Measurements from ENCODE around the gene C22orf23.

C22orf23 gene

DNA sequence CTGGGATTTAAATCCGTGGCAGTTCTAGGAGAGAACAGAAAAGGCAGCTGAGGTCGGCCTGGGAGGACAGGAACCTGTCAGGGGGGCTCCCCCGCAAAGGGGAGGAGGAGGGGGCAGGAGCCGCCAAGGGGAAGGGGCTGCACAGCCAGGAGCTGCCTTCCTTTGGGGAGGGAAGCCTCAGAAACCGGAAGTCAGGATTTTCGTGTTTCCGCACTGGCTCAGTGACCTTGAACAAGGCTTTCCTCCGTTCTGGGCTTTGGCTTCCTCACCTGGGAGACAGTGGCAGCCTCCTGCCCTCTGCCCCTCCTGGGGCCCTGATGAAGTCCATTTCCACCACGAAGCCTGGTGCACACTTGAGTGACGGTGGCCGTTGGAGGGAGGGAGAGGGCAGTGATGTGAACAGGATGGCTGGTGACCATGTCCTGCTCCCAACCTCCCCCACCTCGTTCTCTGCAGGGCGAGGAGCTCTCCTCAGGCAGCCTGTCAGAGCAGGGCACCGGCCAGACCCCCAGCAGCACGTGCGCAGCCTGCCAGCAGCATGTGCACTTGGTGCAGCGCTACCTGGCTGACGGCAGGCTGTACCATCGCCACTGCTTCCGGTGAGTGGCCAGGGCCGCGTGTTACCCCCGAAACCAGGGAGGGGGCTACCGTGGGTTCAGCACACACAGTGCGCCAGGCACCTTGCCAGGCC is 34.7 kb downstream of the C22orf23 start:
- H3K9me3 ChIP-seq (ENCODE audit: control insufficient read depth, low read length), result no peaks in the 10 kb centered on the region
- H3K9ac ChIP-seq, result no peak overlapping the region
- H3K4me3 ChIP-seq (ENCODE audit: low read depth, low read length), result no peak overlapping the region
- no peaks in the 10 kb centered on the region for H3K27me3 ChIP-seq (ENCODE audit: control insufficient read depth, insufficient read depth, low read length)
- H3K36me3 ChIP-seq (ENCODE audit: control insufficient read depth, insufficient read depth, low read length), result no peaks in the 10 kb centered on the region
- no peaks in the 10 kb centered on the region for H3K79me2 ChIP-seq
- TF ChIP-seq, protein P1, sequence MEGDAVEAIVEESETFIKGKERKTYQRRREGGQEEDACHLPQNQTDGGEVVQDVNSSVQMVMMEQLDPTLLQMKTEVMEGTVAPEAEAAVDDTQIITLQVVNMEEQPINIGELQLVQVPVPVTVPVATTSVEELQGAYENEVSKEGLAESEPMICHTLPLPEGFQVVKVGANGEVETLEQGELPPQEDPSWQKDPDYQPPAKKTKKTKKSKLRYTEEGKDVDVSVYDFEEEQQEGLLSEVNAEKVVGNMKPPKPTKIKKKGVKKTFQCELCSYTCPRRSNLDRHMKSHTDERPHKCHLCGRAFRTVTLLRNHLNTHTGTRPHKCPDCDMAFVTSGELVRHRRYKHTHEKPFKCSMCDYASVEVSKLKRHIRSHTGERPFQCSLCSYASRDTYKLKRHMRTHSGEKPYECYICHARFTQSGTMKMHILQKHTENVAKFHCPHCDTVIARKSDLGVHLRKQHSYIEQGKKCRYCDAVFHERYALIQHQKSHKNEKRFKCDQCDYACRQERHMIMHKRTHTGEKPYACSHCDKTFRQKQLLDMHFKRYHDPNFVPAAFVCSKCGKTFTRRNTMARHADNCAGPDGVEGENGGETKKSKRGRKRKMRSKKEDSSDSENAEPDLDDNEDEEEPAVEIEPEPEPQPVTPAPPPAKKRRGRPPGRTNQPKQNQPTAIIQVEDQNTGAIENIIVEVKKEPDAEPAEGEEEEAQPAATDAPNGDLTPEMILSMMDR (IDR thresholded peaks at IDR 0.05), result no peak
- no peaks in the 10 kb centered on the region for H3K4me1 ChIP-seq
- no peak overlapping the region for H3K27ac ChIP-seq
- no peak overlapping the region for H3K4me2 ChIP-seq (ENCODE audit: low read length)
- H2AFZ ChIP-seq, result no peak overlapping the region

DNA sequence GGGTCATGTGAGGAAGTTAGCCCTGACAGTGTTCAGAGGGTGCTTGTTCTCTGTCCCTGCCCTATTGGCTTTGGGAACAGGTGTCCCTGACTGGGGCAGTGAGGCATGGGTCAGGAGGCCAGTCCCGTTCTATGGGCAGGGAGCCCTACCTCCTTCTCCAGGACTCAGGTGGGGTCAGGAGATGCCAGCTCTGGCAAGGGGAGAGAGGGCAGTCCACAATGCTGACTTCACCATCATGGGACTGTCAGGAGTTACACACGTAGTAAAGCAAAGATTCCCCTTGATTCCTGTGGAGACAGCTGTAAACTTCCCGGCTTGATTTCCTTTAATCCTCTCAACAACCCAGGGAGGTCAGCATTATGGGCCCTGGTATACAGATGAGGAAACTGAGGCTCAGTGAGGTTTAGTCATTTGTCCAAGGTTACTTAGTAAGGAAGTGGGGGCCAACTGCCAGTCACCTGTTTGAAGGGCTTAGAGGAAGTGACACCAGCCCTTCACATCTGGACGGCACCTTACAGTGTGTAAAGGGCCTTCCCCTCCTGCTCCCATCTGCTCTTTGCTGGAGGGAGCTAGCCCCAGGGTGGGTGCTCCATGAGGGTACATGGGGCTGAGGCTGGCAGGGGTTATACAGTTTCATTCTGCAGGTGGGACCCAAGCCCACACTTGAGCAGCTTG is 35.4 kb downstream of the C22orf23 start:
- TF ChIP-seq, protein P1 (IDR thresholded peaks at IDR 0.05), result no peak

DNA sequence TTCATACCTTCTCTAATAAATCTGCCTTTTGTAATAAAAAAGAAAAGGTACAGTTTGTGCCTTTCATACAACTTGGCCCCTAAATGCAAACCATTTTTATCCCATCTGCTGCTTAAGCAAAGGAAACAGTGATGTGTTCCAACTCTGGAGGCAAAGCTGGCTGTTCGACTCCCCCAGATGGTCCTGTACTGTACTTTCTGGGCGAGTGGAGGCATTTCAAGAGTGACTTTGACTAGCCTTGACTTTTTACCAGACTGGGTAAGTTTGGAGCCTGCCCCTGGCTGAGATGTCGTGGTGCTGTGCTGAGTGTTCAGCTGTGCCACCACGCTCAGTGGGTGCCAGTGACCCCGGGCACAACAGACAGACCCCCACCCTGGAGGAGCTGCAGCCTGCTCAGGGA is 37.1 kb downstream of the C22orf23 start:
- H3K4me3 ChIP-seq (ENCODE audit: low read depth, low read length), result no peak overlapping the region
- no peak overlapping the region for H2AFZ ChIP-seq
- no peaks in the 10 kb centered on the region for H3K27me3 ChIP-seq (ENCODE audit: control insufficient read depth, insufficient read depth, low read length)
- no peak overlapping the region for H3K4me2 ChIP-seq (ENCODE audit: low read length)
- TF ChIP-seq, protein P1 (IDR thresholded peaks at IDR 0.05), result no peak
- no peak overlapping the region for H3K9ac ChIP-seq
- H3K79me2 ChIP-seq, result no peaks in the 10 kb centered on the region
- no peaks in the 10 kb centered on the region for H3K4me1 ChIP-seq
- H3K27ac ChIP-seq, result no peak overlapping the region
- H3K9me3 ChIP-seq (ENCODE audit: control insufficient read depth, low read length), result no peaks in the 10 kb centered on the region
- H3K36me3 ChIP-seq (ENCODE audit: control insufficient read depth, insufficient read depth, low read length), result no peaks in the 10 kb centered on the region

More for the DNA sequence above, 35.4 kb downstream of the C22orf23 start:
- Histone ChIP-seq H3K36me3 (ENCODE audit: control insufficient read depth, insufficient read depth, low read length) (no peaks in the 10 kb centered on the region), H3K9me3 (ENCODE audit: control insufficient read depth, low read length) (no peaks in the 10 kb centered on the region), H3K9ac (no peak overlapping the region), H3K79me2 (no peaks in the 10 kb centered on the region), H3K4me2 (ENCODE audit: low read length) (no peak overlapping the region), H3K4me3 (ENCODE audit: low read depth, low read length) (no peak overlapping the region), H3K4me1 (no peaks in the 10 kb centered on the region), H2AFZ (no peak overlapping the region), H3K27me3 (ENCODE audit: control insufficient read depth, insufficient read depth, low read length) (no peaks in the 10 kb centered on the region), H3K27ac (no peak overlapping the region)

DNA sequence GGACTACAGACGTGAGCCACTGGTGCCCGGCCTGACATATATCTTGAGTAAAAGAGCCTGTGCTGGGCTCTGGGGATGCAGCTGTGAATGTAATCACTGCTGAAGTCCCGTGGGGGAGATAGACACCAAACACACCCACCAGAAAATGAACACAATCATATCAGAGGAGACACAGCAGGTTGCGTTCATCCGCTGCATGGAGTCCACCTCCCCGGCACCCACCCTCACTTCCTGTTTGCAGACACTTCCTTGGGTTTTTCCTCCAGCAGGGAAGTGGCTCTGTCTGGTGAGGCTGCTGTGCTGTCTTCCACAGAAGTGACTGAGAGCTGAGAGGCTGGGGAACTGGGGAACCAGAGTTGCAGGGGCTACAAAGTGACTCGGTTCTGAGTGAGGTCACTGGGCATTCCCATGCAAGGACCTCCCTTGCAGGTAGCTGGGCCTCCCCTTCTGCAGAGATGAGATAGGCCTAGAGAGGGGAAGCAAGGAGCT is 40.1 kb downstream of the C22orf23 start:
- Histone ChIP-seq H3K9ac (no peak overlapping the region), H3K36me3 (ENCODE audit: control insufficient read depth, insufficient read depth, low read length) (no peaks in the 10 kb centered on the region), H2AFZ (no peak overlapping the region)

More for the DNA sequence above, 40.1 kb downstream of the C22orf23 start:
- TF ChIP-seq, protein P1 (IDR thresholded peaks at IDR 0.05), result no peak
- Histone ChIP-seq H3K9me3 (ENCODE audit: control insufficient read depth, low read length) (no peaks in the 10 kb centered on the region), H3K4me1 (peaks cover 9% of the 10 kb centered on the region), H3K27me3 (ENCODE audit: control insufficient read depth, insufficient read depth, low read length) (no peaks in the 10 kb centered on the region), H3K4me3 (ENCODE audit: low read depth, low read length) (no peak overlapping the region), H3K79me2 (no peaks in the 10 kb centered on the region), H3K27ac (no peak overlapping the region), H3K4me2 (ENCODE audit: low read length) (no peak overlapping the region)
